NCI-H2029 (cell line): Measurements from ENCODE around the gene HIPK2.
A peak's percentile ranks its signal among the peaks of the same experiment; 100 is the strongest.
"Not testable (repeated sequence)": the region's sequence is repeated elsewhere in the genome, so short reads cannot be mapped to it uniquely, and the experiment has no call there.

ENCODE experiments used
- DNase-seq: peaks from one replicate; lab custom pipeline; 2025; lab: John Stamatoyannopoulos, UW

HIPK2 gene

GRCh38 chr7:139673230-139673629 lies 104.6 kb downstream of the HIPK2 start:
- no peak for DNase-seq

GRCh38 chr7:139671967-139672366 lies 105.8 kb downstream of the HIPK2 start:
- DNase-seq, result no peak

- DNase-seq, result not testable (repeated sequence)
Measured at GRCh38 chr7:139670662-139671061, 107.1 kb downstream of the HIPK2 start.

GRCh38 chr7:139669106-139670061 lies 108.4 kb downstream of the HIPK2 start:
- DNase-seq, result no peak

- DNase-seq, result no peak
Measured at GRCh38 chr7:139667377-139667776, 110.4 kb downstream of the HIPK2 start.

- DNase-seq, result no peak
Measured at GRCh38 chr7:139666501-139666900, 111.3 kb downstream of the HIPK2 start.

GRCh38 chr7:139664434-139664833 lies 113.4 kb downstream of the HIPK2 start:
- no peak for DNase-seq

- DNase-seq, result no peak
Measured at GRCh38 chr7:139663608-139664177, 114.1 kb downstream of the HIPK2 start.

GRCh38 chr7:139661903-139662302 lies 115.9 kb downstream of the HIPK2 start:
- no peak for DNase-seq

GRCh38 chr7:139661043-139661440 lies 116.8 kb downstream of the HIPK2 start:
- peak; percentile 45 for DNase-seq

- DNase-seq, result no peak
Measured at GRCh38 chr7:139660317-139661042, 117.3 kb downstream of the HIPK2 start.

GRCh38 chr7:139659922-139660316 lies 117.9 kb downstream of the HIPK2 start:
- DNase-seq, result no peak

- no peak for DNase-seq
Measured at GRCh38 chr7:139658908-139659675, 118.7 kb downstream of the HIPK2 start.

- no peak for DNase-seq
Measured at GRCh38 chr7:139658296-139658695, 119.5 kb downstream of the HIPK2 start.

GRCh38 chr7:139657725-139658124 lies 120.1 kb downstream of the HIPK2 start:
- no peak for DNase-seq

GRCh38 chr7:139656387-139656786 lies 121.4 kb downstream of the HIPK2 start:
- DNase-seq, result no peak

- DNase-seq, result no peak
Measured at GRCh38 chr7:139655305-139655704, 122.5 kb downstream of the HIPK2 start.

- DNase-seq, result no peak
Measured at GRCh38 chr7:139654276-139655181, 123.3 kb downstream of the HIPK2 start.

GRCh38 chr7:139651914-139652313 lies 125.9 kb downstream of the HIPK2 start:
- no peak for DNase-seq

- DNase-seq, result no peak
Measured at GRCh38 chr7:139651308-139651707, 126.5 kb downstream of the HIPK2 start.
